Astrocyte (in vitro differentiated cells and primary cell): ENCODE measurements around the gene PGM2.

Experiments used
- EZH2 ChIP-seq: IDR thresholded peaks from 2 replicates; pipeline ENCODE4 v1.6.1; 2012; ENCODE audit warnings: mild to moderate bottlenecking, low read length, inconsistent platforms; ENCODE audit not compliant: insufficient read depth
- TF ChIP-seq, protein P1 (sequence below): IDR thresholded peaks from 2 replicates; pipeline ENCODE4 v1.5.1; 2011; ENCODE audit warnings: low read depth, mild to moderate bottlenecking, inconsistent platforms, low read length, moderate library complexity; ENCODE audit not compliant: insufficient read depth

DNA sequence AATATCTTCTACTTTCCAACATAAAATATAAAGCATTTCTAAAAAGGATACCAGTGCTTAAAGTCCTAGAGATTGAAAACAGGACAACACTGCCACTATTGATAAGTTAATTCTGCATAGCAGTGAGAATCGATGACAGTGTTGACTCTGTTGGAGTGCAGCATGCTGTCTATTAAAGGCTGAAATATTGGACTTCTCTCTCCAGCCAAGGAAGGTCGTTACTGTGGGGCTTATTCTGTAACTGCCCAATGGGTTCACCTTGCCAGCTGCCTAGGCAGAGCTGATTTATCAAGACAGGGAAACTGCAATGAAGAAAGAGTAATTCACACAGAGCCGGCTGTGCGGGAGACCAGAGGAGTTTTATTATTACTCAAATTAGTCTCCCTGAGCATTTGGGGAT lies 37.7 kb upstream of the PGM2 start:
- TF ChIP-seq, protein P1, sequence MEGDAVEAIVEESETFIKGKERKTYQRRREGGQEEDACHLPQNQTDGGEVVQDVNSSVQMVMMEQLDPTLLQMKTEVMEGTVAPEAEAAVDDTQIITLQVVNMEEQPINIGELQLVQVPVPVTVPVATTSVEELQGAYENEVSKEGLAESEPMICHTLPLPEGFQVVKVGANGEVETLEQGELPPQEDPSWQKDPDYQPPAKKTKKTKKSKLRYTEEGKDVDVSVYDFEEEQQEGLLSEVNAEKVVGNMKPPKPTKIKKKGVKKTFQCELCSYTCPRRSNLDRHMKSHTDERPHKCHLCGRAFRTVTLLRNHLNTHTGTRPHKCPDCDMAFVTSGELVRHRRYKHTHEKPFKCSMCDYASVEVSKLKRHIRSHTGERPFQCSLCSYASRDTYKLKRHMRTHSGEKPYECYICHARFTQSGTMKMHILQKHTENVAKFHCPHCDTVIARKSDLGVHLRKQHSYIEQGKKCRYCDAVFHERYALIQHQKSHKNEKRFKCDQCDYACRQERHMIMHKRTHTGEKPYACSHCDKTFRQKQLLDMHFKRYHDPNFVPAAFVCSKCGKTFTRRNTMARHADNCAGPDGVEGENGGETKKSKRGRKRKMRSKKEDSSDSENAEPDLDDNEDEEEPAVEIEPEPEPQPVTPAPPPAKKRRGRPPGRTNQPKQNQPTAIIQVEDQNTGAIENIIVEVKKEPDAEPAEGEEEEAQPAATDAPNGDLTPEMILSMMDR = no peak
- TF ChIP-seq EZH2 = no peak
